ENCODE data around the gene HOXB3. TPM values are rescaled to one million over a fixed set of nuclear protein-coding genes. Genes with fewer than 3 reads are reported as not detected.

HOXB3 gene
- total RNA-seq, 3 donors from 2014 or later (not counting 1 experiment from before 2014, with no cell fraction given) = 7.9 to 15.6 (median 15.3) TPM

- Mint-ChIP-seq H3K27ac (no peak overlapping the region), H3K9me3 (no peaks in the 10 kb centered on the region), H3K36me3 (peaks cover 5% of the 10 kb centered on the region), H3K4me3 (no peak overlapping the region), H3K4me1 (peaks cover 3 to 15% of the 10 kb centered on the region in 2 donors), H3K27me3 (ENCODE audit: low read depth in 2 of 2) (peaks cover 80 to 87% of the 10 kb centered on the region in 2 donors)
- peak; percentile 67 for TF ChIP-seq CTCF (IDR thresholded peaks at IDR 0.05)
- H3K4me3 ChIP-seq (ENCODE audit: low read length) = no peak overlapping the region
- no peaks in the 10 kb centered on the region for H3K36me3 ChIP-seq (ENCODE audit: control insufficient read depth, insufficient read depth, low read length)
- DNase-seq = peak; percentile 69 to 81
- H3K27me3 ChIP-seq (ENCODE audit: control insufficient read depth, insufficient read depth, low read length) = peaks cover 44% of the 10 kb centered on the region
- H3K4me1 ChIP-seq (ENCODE audit: control insufficient read depth, insufficient read depth, low read length) = peaks cover 15% of the 10 kb centered on the region
- no peak overlapping the region for H3K27ac ChIP-seq (ENCODE audit: low read length)
- intact Hi-C loops (cut with micrococcal nuclease) = no loop called here
- 6% methylated on average over 37 of the region's 39 CpGs for WGBS (ENCODE audit: insufficient coverage)
- peak; percentile 62 to 95 (median 81) for ATAC-seq
- H3K9me3 ChIP-seq (ENCODE audit: control insufficient read depth, insufficient read depth, low read length) = no peaks in the 10 kb centered on the region
Measured at GRCh38 chr17:48636177-48637018, 46.4 kb upstream of the HOXB3 start.

- no peak overlapping the region for H3K4me3 ChIP-seq (ENCODE audit: low read length)
- DNase-seq (no peak), ATAC-seq (no peak)
- no peak overlapping the region for H3K27ac Mint-ChIP-seq
- peak overlapping the region; percentile 37 for H3K4me3 Mint-ChIP-seq
- TF ChIP-seq CTCF (IDR thresholded peaks at IDR 0.05) = no peak
- 70% methylated on average over 20 of the region's 20 CpGs for WGBS (ENCODE audit: insufficient coverage)
- no peak overlapping the region for H3K27ac ChIP-seq (ENCODE audit: low read length)
- no peaks in the 10 kb centered on the region for H3K9me3 Mint-ChIP-seq
- peaks cover 0 to 11% of the 10 kb centered on the region in 2 donors for H3K4me1 Mint-ChIP-seq
- peaks cover 46% of the 10 kb centered on the region for H3K27me3 ChIP-seq (ENCODE audit: control insufficient read depth, insufficient read depth, low read length)
- intact Hi-C loops (cut with micrococcal nuclease) = no loop called here
- H3K9me3 ChIP-seq (ENCODE audit: control insufficient read depth, insufficient read depth, low read length) = no peaks in the 10 kb centered on the region
- peaks cover 88% of the 10 kb centered on the region in 2 donors for H3K27me3 Mint-ChIP-seq (ENCODE audit: low read depth in 2 of 2)
- peaks cover 15% of the 10 kb centered on the region for H3K4me1 ChIP-seq (ENCODE audit: control insufficient read depth, insufficient read depth, low read length)
- no peaks in the 10 kb centered on the region for H3K36me3 ChIP-seq (ENCODE audit: control insufficient read depth, insufficient read depth, low read length)
- H3K36me3 Mint-ChIP-seq = no peaks in the 10 kb centered on the region
Measured at GRCh38 chr17:48634493-48635208, 44.6 kb upstream of the HOXB3 start.

GRCh38 chr17:48633266-48633677 lies 43.2 kb upstream of the HOXB3 start:
- Histone ChIP-seq H3K36me3 (ENCODE audit: control insufficient read depth, insufficient read depth, low read length) (no peaks in the 10 kb centered on the region), H3K4me1 (ENCODE audit: control insufficient read depth, insufficient read depth, low read length) (peaks cover 15% of the 10 kb centered on the region), H3K27me3 (ENCODE audit: control insufficient read depth, insufficient read depth, low read length) (peaks cover 57% of the 10 kb centered on the region), H3K9me3 (ENCODE audit: control insufficient read depth, insufficient read depth, low read length) (no peaks in the 10 kb centered on the region), H3K4me3 (ENCODE audit: low read length) (no peak overlapping the region), H3K27ac (ENCODE audit: low read length) (no peak overlapping the region)
- Mint-ChIP-seq H3K27ac (no peak overlapping the region), H3K4me1 (peaks cover 0 to 11% of the 10 kb centered on the region in 2 donors), H3K27me3 (ENCODE audit: low read depth in 2 of 2) (peaks cover 88 to 94% of the 10 kb centered on the region in 2 donors), H3K36me3 (no peaks in the 10 kb centered on the region), H3K9me3 (no peaks in the 10 kb centered on the region), H3K4me3 (no peak overlapping the region)
- WGBS (ENCODE audit: insufficient coverage) = 77% methylated on average over 35 of the region's 35 CpGs
- ATAC-seq (no peak), DNase-seq (no peak)
- intact Hi-C loops (cut with micrococcal nuclease) = no loop called here
- no peak for TF ChIP-seq CTCF (IDR thresholded peaks at IDR 0.05)
